GM19023 (cell line): ENCODE measurements around the gene ZNG1A.
"Not testable (repeated sequence)": the region's sequence is repeated elsewhere in the genome, so short reads cannot be mapped to it uniquely, and the experiment has no call there.

Experiments used
- ATAC-seq: cut with Tn5 transposase; IDR thresholded peaks from one replicate; pipeline ENCODE4 v1.9.1; 2021; ENCODE audit warnings: mild to moderate bottlenecking, moderate library complexity; ENCODE audit not compliant: unreplicated experiment

ZNG1A gene

GRCh38 chr9:178140-178825, 573 bp downstream of the ZNG1A start:
- not testable (repeated sequence) for ATAC-seq

GRCh38 chr9:169757-170156, 9.1 kb downstream of the ZNG1A start:
- ATAC-seq = not testable (repeated sequence)

DNA sequence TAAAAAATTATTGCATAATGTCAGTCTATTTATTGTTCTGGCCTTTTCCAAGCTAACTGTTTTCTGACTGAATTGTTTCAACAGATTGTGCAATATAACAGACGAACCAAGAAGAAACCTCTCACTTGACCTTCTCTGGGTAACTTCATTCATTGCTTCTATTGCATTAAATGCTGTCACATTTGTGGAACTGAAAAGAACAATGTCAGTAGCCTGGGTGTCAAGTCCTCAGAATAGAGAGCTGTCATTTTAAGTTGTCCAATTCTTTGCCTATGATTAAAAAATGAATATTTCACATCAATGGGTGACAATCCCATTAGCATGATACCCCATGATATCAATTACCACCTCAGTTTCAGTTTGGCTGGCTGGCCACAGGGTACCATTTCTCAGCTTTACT, 19.0 kb downstream of the ZNG1A start:
- ATAC-seq = not testable (repeated sequence)

GRCh38 chr9:151173-151572, 27.7 kb downstream of the ZNG1A start:
- not testable (repeated sequence) for ATAC-seq

DNA sequence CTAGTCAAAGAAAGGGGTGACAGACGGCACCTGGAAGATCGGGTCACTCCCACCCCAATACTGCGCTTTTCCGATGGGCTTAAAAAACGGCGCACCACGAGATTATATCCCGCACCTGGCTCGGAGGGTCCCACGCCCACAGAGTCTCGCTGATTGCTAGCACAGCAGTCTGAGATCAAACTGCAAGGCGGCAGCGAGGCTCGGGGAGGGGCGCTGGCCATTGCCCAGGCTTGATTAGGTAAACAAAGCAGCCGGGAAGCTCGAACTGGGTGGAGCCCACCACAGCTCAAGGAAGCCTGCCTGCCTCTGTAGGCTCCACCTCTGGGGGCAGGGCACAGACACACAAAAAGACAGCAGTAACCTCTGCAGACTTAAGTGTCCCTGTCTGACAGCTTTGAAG, 39.0 kb downstream of the ZNG1A start:
- ATAC-seq = not testable (repeated sequence)

- not testable (repeated sequence) for ATAC-seq
These were observed 60.8 kb downstream of the ZNG1A start, which contains the start of gene FOXD4 for GRCh38 chr9:117995-118467. Gene FOXD4 (minus strand): TSS chr9:118417. CDS start chr9:118119, 298 bp downstream.

DNA sequence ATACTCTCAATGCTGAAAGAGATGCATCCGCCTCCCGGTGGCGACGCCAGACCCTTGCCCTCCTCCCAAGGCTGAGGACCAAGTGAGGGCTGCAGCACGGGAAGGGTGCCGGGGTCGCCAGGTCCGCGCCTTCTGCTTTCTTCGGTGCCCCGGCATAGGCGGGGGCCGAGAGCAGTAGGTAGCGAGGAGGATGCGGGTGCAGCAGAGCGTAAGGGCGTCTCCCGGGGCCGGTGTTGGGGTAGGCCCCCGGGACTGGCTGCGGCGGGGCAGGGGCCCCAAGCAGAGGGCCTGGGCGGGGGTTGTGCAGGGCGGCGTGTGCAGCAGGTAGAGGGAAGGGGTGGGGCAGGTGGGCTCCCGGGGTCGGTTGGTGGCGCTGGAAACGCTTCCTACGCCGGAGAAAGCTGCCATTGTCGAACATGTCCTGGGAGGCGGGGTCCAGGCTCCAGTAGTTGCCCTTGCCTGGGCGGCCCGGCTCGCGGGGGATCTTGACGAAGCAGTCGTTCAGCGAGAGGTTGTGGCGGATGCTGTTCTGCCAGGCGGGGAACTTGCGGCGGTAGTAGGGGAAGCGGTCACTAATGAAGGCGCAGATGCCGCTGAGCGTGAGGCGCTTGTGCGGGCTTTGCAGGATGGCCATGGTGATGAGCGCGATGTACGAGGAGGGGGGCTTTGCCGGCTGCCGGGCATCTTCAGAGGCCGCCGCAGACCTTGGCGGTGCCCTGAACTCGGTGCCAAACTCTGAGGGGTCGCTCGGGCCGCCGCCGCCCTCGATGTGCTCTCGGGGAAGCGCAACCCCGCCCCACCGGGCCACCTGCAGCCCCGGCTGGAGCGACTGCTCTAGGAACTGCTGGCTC, 61.5 kb downstream of the ZNG1A start:
- not testable (repeated sequence) for ATAC-seq

DNA sequence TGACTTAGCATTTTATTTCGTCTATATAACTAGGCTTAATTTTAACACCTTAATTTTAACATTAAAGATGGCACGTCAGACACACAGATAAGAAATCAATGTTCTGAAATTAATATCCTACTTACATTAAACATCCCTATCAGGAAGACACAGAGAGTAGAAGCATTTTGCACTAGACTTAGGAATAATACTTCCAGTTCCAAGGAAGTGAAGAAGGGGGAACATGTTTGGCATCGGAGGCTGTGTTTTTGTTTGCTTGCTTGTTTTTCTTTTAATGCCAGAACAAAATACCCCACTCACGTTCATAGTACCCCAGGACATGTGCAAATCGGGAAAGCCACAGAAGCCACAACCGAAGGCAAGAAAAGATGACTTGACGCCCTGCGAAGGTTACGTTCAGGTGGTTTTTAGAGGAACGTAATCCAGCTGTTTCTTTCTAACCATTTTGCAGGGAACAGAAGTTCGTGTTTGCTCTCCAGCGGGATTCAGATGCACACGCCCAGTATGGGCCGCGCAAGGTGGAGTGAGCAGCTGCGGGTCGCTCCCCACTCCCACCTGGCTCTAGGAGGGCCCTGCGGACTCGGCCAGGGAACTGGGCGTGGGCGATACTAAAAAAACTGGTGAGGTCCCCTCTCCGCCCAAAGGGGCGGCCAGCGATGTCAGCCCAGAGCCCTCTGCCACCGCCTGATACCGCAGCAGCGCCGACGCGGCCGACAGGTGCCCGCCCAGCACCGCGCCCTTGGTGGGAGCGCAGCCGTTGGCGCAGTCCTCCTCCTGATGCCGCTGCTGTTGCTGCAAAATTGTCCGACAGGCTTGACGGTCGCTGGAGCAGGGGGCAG, 62.4 kb downstream of the ZNG1A start:
- ATAC-seq = not testable (repeated sequence)

- not testable (repeated sequence) for ATAC-seq
These were observed 63.8 kb downstream of the ZNG1A start for GRCh38 chr9:115118-115451.

GRCh38 chr9:114267-115117, 64.4 kb downstream of the ZNG1A start:
- peak; percentile 11 for ATAC-seq

DNA sequence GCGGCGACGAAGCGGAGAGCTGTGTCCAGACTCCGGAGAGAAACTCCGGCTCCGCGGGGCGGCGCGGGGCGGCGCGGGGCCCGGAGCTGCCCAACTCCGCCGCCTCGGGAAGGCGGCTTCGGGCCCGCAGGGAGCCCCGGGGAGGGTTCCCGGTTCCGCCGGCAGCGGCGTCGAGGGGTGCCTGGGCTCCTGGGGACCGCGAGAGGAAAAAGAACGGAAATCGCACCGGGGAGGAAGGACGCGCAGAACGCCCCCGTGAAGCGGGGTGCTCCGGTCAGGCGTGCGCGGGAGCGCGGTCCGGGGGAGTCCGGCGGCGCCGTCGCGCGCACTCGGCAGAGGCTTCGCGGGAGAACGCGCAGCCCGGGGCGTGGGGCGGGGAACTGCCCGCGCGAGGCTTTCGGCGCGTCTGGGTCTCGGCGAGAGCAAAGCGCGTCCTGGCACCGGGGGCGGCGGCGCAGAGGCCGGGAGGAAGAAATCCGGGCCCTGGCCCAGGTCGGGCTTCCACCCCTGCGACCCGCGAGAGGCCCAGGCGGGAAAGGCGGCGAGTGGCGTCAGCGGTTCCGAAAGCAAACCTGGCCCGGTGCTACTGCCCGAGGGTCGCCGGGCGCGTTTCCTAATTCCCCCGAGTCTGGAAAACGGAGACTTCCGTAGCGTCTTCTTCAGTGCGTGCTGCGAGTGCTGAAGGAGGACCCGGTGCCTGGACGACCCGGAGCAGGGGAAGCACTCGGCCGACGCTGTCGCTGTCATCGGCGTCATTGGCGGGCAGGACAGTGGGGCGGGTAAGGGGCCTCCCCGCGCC, 65.2 kb downstream of the ZNG1A start:
- peak; percentile 69 for ATAC-seq

GRCh38 chr9:112589-113467, 66.0 kb downstream of the ZNG1A start:
- ATAC-seq = peak; percentile 9

GRCh38 chr9:110672-111071, 68.2 kb downstream of the ZNG1A start:
- ATAC-seq = not testable (repeated sequence)

GRCh38 chr9:109540-109939, 69.3 kb downstream of the ZNG1A start:
- ATAC-seq = not testable (repeated sequence)

DNA sequence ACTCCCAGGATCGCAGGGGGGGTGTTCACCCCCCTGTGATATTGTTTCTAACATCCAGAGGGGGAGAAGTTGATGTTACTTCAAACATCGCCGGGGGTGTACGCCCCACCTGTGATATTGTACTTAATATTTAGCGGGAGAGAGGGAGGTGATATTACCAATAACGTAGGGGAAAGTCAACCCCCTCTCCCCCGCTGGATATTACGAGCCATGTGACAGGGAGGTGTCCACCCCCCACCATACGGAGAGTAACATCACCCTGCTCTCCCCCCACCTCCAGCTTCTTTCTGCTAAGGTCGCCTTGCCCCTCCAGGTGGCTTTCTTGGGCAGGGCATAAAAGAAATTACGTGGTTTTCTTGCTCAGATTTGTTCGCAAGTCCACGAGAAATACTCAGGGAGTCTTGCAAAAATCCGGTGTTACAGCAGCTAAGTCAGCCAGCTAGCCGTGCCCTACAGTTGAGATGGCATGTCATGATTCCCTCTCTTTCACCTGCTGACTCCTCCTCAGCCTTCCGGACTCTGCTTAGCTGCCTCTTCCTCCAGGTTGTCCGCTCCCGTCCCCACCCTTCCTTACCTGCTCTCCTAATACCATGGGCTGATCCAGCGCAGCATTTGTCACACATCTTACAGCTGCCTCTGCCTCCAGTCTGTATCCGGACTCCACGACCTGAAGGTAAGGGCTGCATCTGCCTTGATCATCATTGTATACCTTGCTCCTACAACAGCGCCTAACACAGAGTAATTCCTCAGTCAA, 69.9 kb downstream of the ZNG1A start:
- not testable (repeated sequence) for ATAC-seq

GRCh38 chr9:105991-106390, 72.9 kb downstream of the ZNG1A start:
- ATAC-seq = not testable (repeated sequence)

- not testable (repeated sequence) for ATAC-seq
These were observed 78.4 kb downstream of the ZNG1A start for GRCh38 chr9:100430-100829.

DNA sequence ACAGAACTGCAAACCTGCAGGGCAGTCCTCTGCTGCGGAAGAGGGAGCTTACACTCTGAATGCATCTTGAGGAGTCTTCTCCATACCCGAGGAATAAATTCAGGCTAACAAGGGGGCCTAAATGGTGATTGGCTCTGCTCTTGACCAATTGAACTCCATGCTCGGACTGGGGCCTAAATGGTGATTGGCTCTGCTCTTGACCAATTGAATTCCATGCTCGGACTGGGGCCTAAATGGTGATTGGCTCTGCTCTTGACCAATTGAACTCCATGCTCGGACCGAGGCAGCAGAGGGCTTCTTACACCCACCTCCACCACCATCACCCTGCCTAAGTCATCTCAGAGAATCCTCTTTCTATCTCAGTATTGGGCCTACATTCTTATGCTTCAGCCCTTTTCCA, 79.0 kb downstream of the ZNG1A start:
- ATAC-seq = not testable (repeated sequence)
